HCT116 (cell line): ENCODE results near the gene SRGAP1. TPM values are rescaled to one million over a fixed set of nuclear protein-coding genes. Genes with fewer than 3 reads are reported as not detected.

Source experiments
- ATAC-seq: fragments of 200-7000 bp; cut with Tn5 transposase; 2 replicates; pipeline ENCODE4 v1.9.1; 2020; ENCODE audit warnings: mild to moderate bottlenecking, moderate library complexity
- BruUV-seq: library from RNA; stranded (reverse); fragments of 400-500 nt; replicated peaks from 2 replicates; lab custom pipeline; 2021; lab: Mats Ljungman, UMichigan
- CTCF ChIA-PET: fragments of 300-600 bp; sonication (Branson Sonifier 250); formaldehyde crosslinking; loops from one replicate; lab custom pipeline; 2021; ENCODE audit warnings: antibody characterized with exemption; lab: Charles Lee
- POLR2A ChIA-PET: fragments of 300-600, 350-600 bp; sonication (Branson Sonifier 250); formaldehyde crosslinking; loops from one replicate; lab custom pipeline; 2021; ENCODE audit warnings: antibody characterized with exemption; lab: Charles Lee
- RAD21 ChIA-PET, 2 experiments: fragments of 300-600 bp; sonication (Branson Sonifier 250); formaldehyde crosslinking; loops; one replicate each; lab custom pipeline; 2023; ENCODE audit warnings: low total read pairs in 2 of 2; ENCODE audit not compliant: uncharacterized antibody in 2 of 2, unreplicated experiment in 2 of 2, low non-redundant PET in 1 of 2; lab: Charles Lee
- DNase-seq: peaks from one replicate; pipeline ENCODE4 v3.0.0-alpha.2; 2010; ENCODE audit warnings: low read depth, low spot score
- H2AFZ ChIP-seq: fragments of 200-600 bp; shearing (Covaris generic), sonication (generic); 2 replicates; pipeline ENCODE4 v1.6.1; 2017; ENCODE audit warnings: low read depth, mixed run types, mixed read lengths, antibody characterized with exemption, low read length; ENCODE audit not compliant: poor library complexity, severe bottlenecking
- H3K27ac ChIP-seq: 2 replicates; pipeline ENCODE4 v1.5.1; 2012; ENCODE audit warnings: low read depth, low read length
- H3K27me3 ChIP-seq: fragments of 200-600 bp; sonication (generic); 2 replicates; pipeline ENCODE4 v1.6.1; 2016; ENCODE audit warnings: mixed run types, low read length, mixed read lengths; ENCODE audit not compliant: insufficient read depth
- H3K36me3 ChIP-seq, 2 experiments: fragments of 200-500 bp in 1 of 2; fragments of 200-600 bp in 1 of 2; sonication (Bioruptor generic) in 1 of 2; sonication (generic) in 1 of 2; 2 replicates each; pipeline versions ENCODE4 v1.5.1 to v1.6.1; 2014 to 2016; ENCODE audit warnings: low read length in 2 of 2, inconsistent platforms in 1 of 2, mixed read lengths in 1 of 2, mixed run types in 1 of 2; ENCODE audit not compliant: insufficient read depth in 2 of 2, control insufficient read depth in 1 of 2
- H3K4me1 ChIP-seq, 2 experiments: fragments of 200-600 bp in 1 of 2; sonication (generic) in 1 of 2; 2 replicates each; pipeline versions ENCODE4 v1.5.1 to v1.6.1; 2012 to 2017; ENCODE audit warnings: low read length in 2 of 2, inconsistent platforms in 1 of 2, mild to moderate bottlenecking in 1 of 2, mixed read lengths in 1 of 2, mixed run types in 1 of 2, moderate library complexity in 1 of 2; ENCODE audit not compliant: insufficient read depth in 2 of 2, control insufficient read depth in 1 of 2
- H3K4me2 ChIP-seq: fragments of 200-600 bp; sonication (generic); 2 replicates; pipeline ENCODE4 v1.6.1; 2017; ENCODE audit warnings: mixed run types, low read length, mixed read lengths
- H3K4me3 ChIP-seq, 2 experiments: fragments of 200-600 bp in 1 of 2; sonication (generic) in 1 of 2; replicated peaks in 1 of 2; 2 replicates each; pipeline ENCODE4 v1.5.1; 2011 to 2016; ENCODE audit warnings: low read length in 2 of 2, control low read depth in 1 of 2, low read depth in 1 of 2, mild to moderate bottlenecking in 1 of 2, mixed read lengths in 1 of 2, mixed run types in 1 of 2
- H3K79me2 ChIP-seq: fragments of 200-600 bp; sonication (generic); 2 replicates; pipeline ENCODE4 v1.6.1; 2017; ENCODE audit warnings: mild to moderate bottlenecking, mixed run types, low read length, moderate library complexity, mixed read lengths; ENCODE audit not compliant: insufficient read depth
- H3K9ac ChIP-seq: fragments of 200-600 bp; sonication (generic); 2 replicates; pipeline ENCODE4 v1.6.1; 2016; ENCODE audit warnings: low read length, mixed read lengths
- H3K9me2 ChIP-seq: fragments of 200-600 bp; sonication (generic), shearing (Covaris generic); 2 replicates; pipeline ENCODE4 v1.6.1; 2017; ENCODE audit warnings: mixed run types, mild to moderate bottlenecking, moderate library complexity; ENCODE audit not compliant: insufficient read depth
- H3K9me3 ChIP-seq, 2 experiments: fragments of 200-500 bp in 1 of 2; fragments of 200-600 bp in 1 of 2; sonication (Bioruptor generic) in 1 of 2; sonication (generic) in 1 of 2; 2 replicates each; pipeline ENCODE4 v1.6.1; 2014 to 2017; ENCODE audit warnings: low read length in 2 of 2, mixed read lengths in 2 of 2, inconsistent platforms in 1 of 2, low read depth in 1 of 2, mild to moderate bottlenecking in 1 of 2, mixed run types in 1 of 2, moderate library complexity in 1 of 2; ENCODE audit not compliant: control insufficient read depth in 1 of 2, insufficient read depth in 1 of 2
- H4K20me1 ChIP-seq: fragments of 200-600 bp; sonication (generic), shearing (Covaris generic); 2 replicates; pipeline ENCODE4 v1.6.1; 2017; ENCODE audit warnings: mixed run types, mild to moderate bottlenecking, moderate library complexity; ENCODE audit not compliant: insufficient read depth
- ATF3 ChIP-seq: IDR thresholded peaks from 2 replicates; pipeline ENCODE4 v1.6.1; 2012
- CEBPB ChIP-seq: IDR thresholded peaks from 2 replicates; pipeline ENCODE4 v1.6.1; 2012; ENCODE audit warnings: low read depth
- CTCF ChIP-seq, 3 experiments: fragments of 200-600 bp in 1 of 3; sonication (generic) in 1 of 3; IDR thresholded peaks in 2 of 3; conservative IDR thresholded peaks in 1 of 3; 2 replicates each; pipeline ENCODE4 v1.5.1; 2012 to 2017; ENCODE audit warnings: low read depth in 2 of 3, low read length in 2 of 3, antibody characterized with exemption in 1 of 3, borderline replicate concordance in 1 of 3, control low read depth in 1 of 3, mild to moderate bottlenecking in 1 of 3, mixed read lengths in 1 of 3, mixed run types in 1 of 3, moderate library complexity in 1 of 3; ENCODE audit not compliant: insufficient read depth in 1 of 3
- EGR1 ChIP-seq: IDR thresholded peaks from 2 replicates; pipeline ENCODE4 v1.6.1; 2012; ENCODE audit warnings: low read depth
- ELF1 ChIP-seq: IDR thresholded peaks from 2 replicates; pipeline ENCODE4 v1.6.1; 2012; ENCODE audit warnings: low read depth, borderline replicate concordance
- EZH2 ChIP-seq: fragments of 200-600 bp; sonication (generic); IDR thresholded peaks from 2 replicates; pipeline ENCODE4 v1.6.1; 2017; ENCODE audit warnings: antibody characterized with exemption, mixed run types
- EZH2phosphoT487 ChIP-seq: fragments of 200-600 bp; IDR thresholded peaks from 2 replicates; pipeline ENCODE4 v1.6.1; 2018; ENCODE audit warnings: antibody characterized with exemption, borderline replicate concordance
- JUND ChIP-seq: IDR thresholded peaks from 2 replicates; pipeline ENCODE4 v1.6.1; 2012
- MAX ChIP-seq: IDR thresholded peaks from 2 replicates; pipeline ENCODE4 v1.6.1; 2012
- POLR2A ChIP-seq: IDR thresholded peaks from 2 replicates; pipeline ENCODE4 v1.7.0; 2011; ENCODE audit warnings: borderline replicate concordance; ENCODE audit not compliant: insufficient read depth, insufficient read length; ENCODE audit errors: extremely low read depth
- POLR2AphosphoS5 ChIP-seq: IDR thresholded peaks from 2 replicates; pipeline ENCODE4 v1.6.1; 2011; ENCODE audit warnings: mild to moderate bottlenecking, low read depth, low read length, moderate library complexity
- SP1 ChIP-seq: IDR thresholded peaks from 2 replicates; pipeline ENCODE4 v1.6.1; 2012; ENCODE audit warnings: low read depth
- TCF7L2 ChIP-seq: IDR thresholded peaks from 2 replicates; pipeline ENCODE4 v1.7.0; 2011; ENCODE audit warnings: borderline replicate concordance, inconsistent platforms; ENCODE audit not compliant: insufficient read depth, insufficient read length; ENCODE audit errors: extremely low read depth
- YY1 ChIP-seq: IDR thresholded peaks from 2 replicates; pipeline ENCODE4 v1.6.1; 2011; ENCODE audit warnings: low read length, low read depth, moderate library complexity, mild to moderate bottlenecking; ENCODE audit not compliant: insufficient replicate concordance; ENCODE audit errors: extremely low read depth
- ZBTB33 ChIP-seq: IDR thresholded peaks from 2 replicates; pipeline ENCODE4 v1.6.1; 2011; ENCODE audit warnings: mild to moderate bottlenecking, low read length, moderate library complexity; ENCODE audit not compliant: insufficient replicate concordance; ENCODE audit errors: extremely low read depth
- ZNF274 ChIP-seq: fragments of 200-500 bp; sonication (Bioruptor generic); IDR thresholded peaks from 2 replicates; pipeline ENCODE4 v1.6.1; 2014; ENCODE audit warnings: mild to moderate bottlenecking, low read depth, low read length, inconsistent platforms
- intact Hi-C: fragments of 100-400 bp; cut with micrococcal nuclease; formaldehyde crosslinking; loops from 2 replicates; pipeline ENCODE4 v1.10.0; 2022
- total RNA-seq: library from RNA; stranded (reverse); gene quantifications from one replicate; pipeline ENCODE4 v1.2.1, GENCODE V29; 2021; ENCODE audit not compliant: unreplicated experiment

Gene SRGAP1
- total RNA-seq, 1 experiment from 2014 or later: 16.6 TPM

- Histone ChIP-seq H3K9me2 (no peaks in the 10 kb centered on the region), H3K27ac (peak overlapping the region; percentile 91; the same call in 1 of the 2 replicates), H3K9me3 (no peaks in the 10 kb centered on the region), H2AFZ (no peak overlapping the region), H3K27me3 (no peaks in the 10 kb centered on the region), H3K4me2 (peak overlapping the region; percentile 71), H3K4me1 (peaks cover 57 to 72% of the 10 kb centered on the region in 2 experiments), H3K36me3 (no peaks in the 10 kb centered on the region), H4K20me1 (no peaks in the 10 kb centered on the region), H3K79me2 (peaks cover 65% of the 10 kb centered on the region), H3K9ac (peak overlapping the region; percentile 68), H3K4me3 (peak overlapping the region in 1 of 2 experiments; percentile 9; a peak in 1 of 4 replicates)
- ChIA-PET POLR2A (interaction anchor here (0.7 kb wide), 2 partner anchors 10 to 32 kb away, joined by 3 read pairs; no protein-coding TSS in a partner anchor), CTCF (no interaction called here), RAD21 (no interaction called here)
- BruUV-seq: no TSS peak
- TF ChIP-seq TCF7L2: no peak
- no peak for TF ChIP-seq ZBTB33
- TF ChIP-seq CTCF (IDR thresholded peaks at IDR 0.05 in 2 of 3, conservative IDR thresholded peaks at IDR 0.05 in 1 of 3; ENCODE audit: borderline replicate concordance in 1 of 3, insufficient read depth in 1 of 3, low read depth in 2 of 3, low read length in 2 of 3): no peak
- no peak for TF ChIP-seq MAX
- TF ChIP-seq YY1: no peak
- TF ChIP-seq ELF1: no peak
- TF ChIP-seq EZH2phosphoT487: no peak
- no peak for TF ChIP-seq EGR1
- TF ChIP-seq POLR2A: no peak
- no peak for TF ChIP-seq ZNF274
- no peak for TF ChIP-seq EZH2
- TF ChIP-seq POLR2AphosphoS5: no peak
- no peak for TF ChIP-seq SP1
- TF ChIP-seq ATF3: no peak
- TF ChIP-seq JUND: no peak
- TF ChIP-seq CEBPB: no peak
- intact Hi-C loops: loop anchor here (5.0 to 10.0 kb wide), 3 partner anchors 167 to 310 kb away; partner anchors contain the start of gene KICS2
- peak; percentile 70 for DNase-seq
- no peak for ATAC-seq
Measured at GRCh38 chr12:63915105-63915800, 70.8 kb downstream of the SRGAP1 start.
